Stomach (tissue), 9 donors: ENCODE results near the gene NT5C1A. TPM values are rescaled to one million over a fixed set of nuclear protein-coding genes. Genes with fewer than 3 reads are reported as not detected.

Source experiments
- DNase-seq, 2 donors: peaks; one replicate each; pipeline versions ENCODE4 v3.0.0 to v3.0.0-alpha.2; 2013 to 2019
- H3K27ac ChIP-seq, 5 donors: fragments of 200-600 bp in 4 of 5; sonication (generic) in 4 of 5; one replicate each; pipeline ENCODE4 v1.5.1; 2013 to 2019; ENCODE audit warnings: mild to moderate bottlenecking in 1 of 5, moderate library complexity in 1 of 5
- H3K27me3 ChIP-seq, 3 donors: fragments of 200-600 bp; sonication (generic); one replicate each; pipeline ENCODE4 v1.5.1; 2017 to 2019; ENCODE audit warnings: mixed run types in 1 of 3
- H3K36me3 ChIP-seq, 4 donors: fragments of 200-600 bp; sonication (generic); 1 replicate in 3 of 4; 2 replicates in 1 of 4; pipeline ENCODE4 v1.5.1; 2016 to 2019
- H3K4me1 ChIP-seq, 4 donors: fragments of 200-600 bp; sonication (generic); one replicate each; pipeline ENCODE4 v1.5.1; 2016 to 2019
- H3K4me3 ChIP-seq, 4 donors: fragments of 200-600 bp; sonication (generic) in 3 of 4; one replicate each; pipeline ENCODE4 v1.5.1; 2016 to 2019; ENCODE audit warnings: mild to moderate bottlenecking in 1 of 4
- H3K9me3 ChIP-seq, 4 donors: fragments of 200-600 bp; sonication (generic); one replicate each; pipeline ENCODE4 v1.5.1; 2016 to 2019
- EP300 ChIP-seq: sonication (generic); formaldehyde crosslinking; IDR thresholded peaks from one replicate; pipeline ENCODE4 v1.6.1; 2017; ENCODE audit warnings: antibody characterized with exemption
- POLR2A ChIP-seq, 4 donors: fragments of 450-650 bp; IDR thresholded peaks; one replicate each; pipeline ENCODE4 v1.6.1; 2016; ENCODE audit warnings: antibody characterized with exemption in 4 of 4, control low read depth in 2 of 4, mild to moderate bottlenecking in 1 of 4, moderate library complexity in 1 of 4
- POLR2AphosphoS5 ChIP-seq, 3 donors: sonication (generic); formaldehyde crosslinking; IDR thresholded peaks; one replicate each; pipeline ENCODE4 v1.6.1; 2016; ENCODE audit warnings: antibody characterized with exemption in 3 of 3
- WGBS, 5 donors: extraction: QIAGEN DNeasy Blood & Tissue Kit in 3 of 5; methylation state at CpG; one replicate each; pipeline versions ENCODE4 v1.1.5 to v1.1.7; 2013 to 2018; 5-methylcytosine and 5-hydroxymethylcytosine counted together
- intact Hi-C: fragments of 100-400 bp; cut with DNase I; formaldehyde crosslinking; loops from one replicate; pipeline ENCODE4 v1.15.1; 2023; ENCODE audit warnings: low total_unique reads
- polyA plus RNA-seq, 3 donors: library from polyadenylated mRNA; stranded (reverse); fragments of 200-250 nt; gene quantifications; one replicate each; pipeline ENCODE4 v1.2.3, GENCODE V29; 2013
- total RNA-seq, 5 donors: library from RNA; depleted of rRNA; stranded (reverse); fragments of >200 nt; gene quantifications; one replicate each; pipeline versions ENCODE4 v1.1.0 to v1.2.3, GENCODE V29; 2014 to 2016
- TF ChIP-seq, protein P1 (sequence below), 7 experiments: fragments of 450-650 bp in 4 of 7; fragments of 200-600 bp in 3 of 7; sonication (generic) in 3 of 7; IDR thresholded peaks; one replicate each; pipeline ENCODE4 v1.5.1; 2016 to 2019; ENCODE audit warnings: antibody characterized with exemption in 7 of 7, control low read depth in 2 of 7, mild to moderate bottlenecking in 1 of 7
- donor health status: healthy with polysubstance abuse.
- donor health status: Bipolar disorder and iron deficiency.
- donor health status: healthy.

The NT5C1A gene
- total and polyA plus RNA-seq, 8 donors = 0.76 to 0.92 TPM; not detected in 6

GRCh38 chr1:39645411-39646043 lies 26.4 kb downstream of the NT5C1A start:
- DNase-seq = no peak
- no peak overlapping the region for H3K4me3 ChIP-seq
- H3K27ac ChIP-seq = no peak overlapping the region
- no peaks in the 10 kb centered on the region for H3K9me3 ChIP-seq
- H3K36me3 ChIP-seq = no peaks in the 10 kb centered on the region
- intact Hi-C loops = no loop called here
- H3K4me1 ChIP-seq = peaks cover 0 to 13% (median 7%) of the 10 kb centered on the region in 4 donors
- peaks cover 0 to 12% (median 0%) of the 10 kb centered on the region in 3 donors for H3K27me3 ChIP-seq
- WGBS, 5 donors = 55 to 63% (median 59%) methylated on average over 3 of the region's 3 CpGs
- TF ChIP-seq POLR2AphosphoS5 (IDR thresholded peaks at IDR 0.05) (no peak), POLR2A (IDR thresholded peaks at IDR 0.05) (no peak), EP300 (no peak)
- TF ChIP-seq, protein P1, sequence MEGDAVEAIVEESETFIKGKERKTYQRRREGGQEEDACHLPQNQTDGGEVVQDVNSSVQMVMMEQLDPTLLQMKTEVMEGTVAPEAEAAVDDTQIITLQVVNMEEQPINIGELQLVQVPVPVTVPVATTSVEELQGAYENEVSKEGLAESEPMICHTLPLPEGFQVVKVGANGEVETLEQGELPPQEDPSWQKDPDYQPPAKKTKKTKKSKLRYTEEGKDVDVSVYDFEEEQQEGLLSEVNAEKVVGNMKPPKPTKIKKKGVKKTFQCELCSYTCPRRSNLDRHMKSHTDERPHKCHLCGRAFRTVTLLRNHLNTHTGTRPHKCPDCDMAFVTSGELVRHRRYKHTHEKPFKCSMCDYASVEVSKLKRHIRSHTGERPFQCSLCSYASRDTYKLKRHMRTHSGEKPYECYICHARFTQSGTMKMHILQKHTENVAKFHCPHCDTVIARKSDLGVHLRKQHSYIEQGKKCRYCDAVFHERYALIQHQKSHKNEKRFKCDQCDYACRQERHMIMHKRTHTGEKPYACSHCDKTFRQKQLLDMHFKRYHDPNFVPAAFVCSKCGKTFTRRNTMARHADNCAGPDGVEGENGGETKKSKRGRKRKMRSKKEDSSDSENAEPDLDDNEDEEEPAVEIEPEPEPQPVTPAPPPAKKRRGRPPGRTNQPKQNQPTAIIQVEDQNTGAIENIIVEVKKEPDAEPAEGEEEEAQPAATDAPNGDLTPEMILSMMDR (IDR thresholded peaks at IDR 0.05) = no peak

GRCh38 chr1:39643705-39644104 lies 28.2 kb downstream of the NT5C1A start:
- H3K4me3 ChIP-seq = no peak overlapping the region
- intact Hi-C loops = no loop called here
- peaks cover 4 to 25% (median 14%) of the 10 kb centered on the region in 4 donors for H3K4me1 ChIP-seq
- WGBS, 5 donors = 85 to 97% (median 90%) methylated on average over 3 of the region's 3 CpGs
- H3K27me3 ChIP-seq = peaks cover 0 to 29% (median 12%) of the 10 kb centered on the region in 3 donors
- TF ChIP-seq EP300 (no peak), POLR2AphosphoS5 (IDR thresholded peaks at IDR 0.05) (no peak), POLR2A (IDR thresholded peaks at IDR 0.05) (no peak)
- TF ChIP-seq, protein P1 (IDR thresholded peaks at IDR 0.05) = no peak
- H3K9me3 ChIP-seq = no peaks in the 10 kb centered on the region
- no peak for DNase-seq
- H3K27ac ChIP-seq = no peak overlapping the region
- H3K36me3 ChIP-seq = no peaks in the 10 kb centered on the region

- peaks cover 0 to 38% (median 12%) of the 10 kb centered on the region in 3 donors for H3K27me3 ChIP-seq
- intact Hi-C loops = no loop called here
- H3K4me3 ChIP-seq = no peak overlapping the region
- no peak overlapping the region for H3K27ac ChIP-seq
- TF ChIP-seq POLR2A (IDR thresholded peaks at IDR 0.05) = no peak
- TF ChIP-seq POLR2AphosphoS5 (IDR thresholded peaks at IDR 0.05) = no peak
- TF ChIP-seq, protein P1 (IDR thresholded peaks at IDR 0.05) = no peak
- TF ChIP-seq EP300 = no peak
- no peaks in the 10 kb centered on the region for H3K36me3 ChIP-seq
- no peaks in the 10 kb centered on the region for H3K9me3 ChIP-seq
- H3K4me1 ChIP-seq = peaks cover 4 to 25% (median 14%) of the 10 kb centered on the region in 4 donors
- DNase-seq = no peak
- 68 to 80% (median 72%) methylated on average over 4 of the region's 4 CpGs for WGBS, 5 donors
These were observed 29.1 kb downstream of the NT5C1A start for GRCh38 chr1:39642796-39643195.

- DNase-seq = no peak
- peaks cover 4 to 13% (median 8%) of the 10 kb centered on the region in 4 donors for H3K4me1 ChIP-seq
- peaks cover 0 to 37% (median 12%) of the 10 kb centered on the region in 3 donors for H3K27me3 ChIP-seq
- no peak overlapping the region for H3K27ac ChIP-seq
- H3K9me3 ChIP-seq = no peaks in the 10 kb centered on the region
- no peak overlapping the region for H3K4me3 ChIP-seq
- TF ChIP-seq, protein P1 (IDR thresholded peaks at IDR 0.05) = no peak
- TF ChIP-seq EP300 = no peak
- no peaks in the 10 kb centered on the region for H3K36me3 ChIP-seq
- 85 to 96% (median 93%) methylated on average over 8 of the region's 8 CpGs for WGBS, 5 donors
- intact Hi-C loops = no loop called here
These were observed 31.0 kb downstream of the NT5C1A start for GRCh38 chr1:39640861-39641260.
